ENCODE data around the gene SEC16A.

SEC16A gene

GRCh38 chr9:136411378-136411777 is 71.5 kb downstream of the SEC16A start:
- Histone ChIP-seq H3K9me2 (replicated peaks; ENCODE audit: insufficient read depth, low read length) (no peaks in the 10 kb centered on the region), H2AFZ (ENCODE audit: low read length) (no peak overlapping the region), H3K4me2 (ENCODE audit: low read depth, low read length) (peak overlapping the region; percentile 96), H3K9ac (ENCODE audit: low read length) (peak overlapping the region; percentile 87; the same call in 1 of the 2 replicates), H4K20me1 (ENCODE audit: insufficient read depth, low read length) (no peaks in the 10 kb centered on the region), H3K4me3 (ENCODE audit: low read length) (peak overlapping the region; percentile 86), H3F3A (ENCODE audit: insufficient read depth, low read length) (no peaks in the 10 kb centered on the region), H3K27ac (ENCODE audit: low read length) (no peak overlapping the region), H3K27me3 (replicated peaks; ENCODE audit: insufficient read depth, low read length) (no peaks in the 10 kb centered on the region), H3K4me1 (ENCODE audit: low read length) (peaks cover 14% of the 10 kb centered on the region), H3K79me2 (ENCODE audit: low read length) (peaks cover 62% of the 10 kb centered on the region), H3K36me3 (replicated peaks; ENCODE audit: insufficient read depth, low read length) (0 out of 2 replicates have a peak, but pooled peaks cover 8% of the 10 kb centered on the region), H3K9me3 (replicated peaks; ENCODE audit: insufficient read depth, low read length) (no peaks in the 10 kb centered on the region)
- TF ChIP-seq EZH2phosphoT487 (IDR thresholded peaks at IDR 0.05; ENCODE audit: low read length), result no peak
- TF ChIP-seq CTCF (IDR thresholded peaks at IDR 0.05; ENCODE audit: low read length), result no peak
- no peak for TF ChIP-seq EZH2 (optimal IDR thresholded peaks at IDR 0.05; ENCODE audit: low read depth, low read length)
- no peak for DNase-seq

- Histone ChIP-seq H3K27me3 (replicated peaks; ENCODE audit: insufficient read depth, low read length) (no peaks in the 10 kb centered on the region), H3K36me3 (replicated peaks; ENCODE audit: insufficient read depth, low read length) (0 out of 2 replicates have a peak, but pooled peaks cover 8% of the 10 kb centered on the region), H4K20me1 (ENCODE audit: insufficient read depth, low read length) (no peaks in the 10 kb centered on the region), H3K9me2 (replicated peaks; ENCODE audit: insufficient read depth, low read length) (no peaks in the 10 kb centered on the region), H3K27ac (ENCODE audit: low read length) (peak within 1 kb of the TSS; percentile 28; the same call in 1 of the 2 replicates), H3K4me3 (ENCODE audit: low read length) (peak within 1 kb of the TSS; percentile 86), H3F3A (ENCODE audit: insufficient read depth, low read length) (no peaks in the 10 kb centered on the region), H3K4me2 (ENCODE audit: low read depth, low read length) (peak within 1 kb of the TSS; percentile 96), H3K9me3 (replicated peaks; ENCODE audit: insufficient read depth, low read length) (no peaks in the 10 kb centered on the region), H3K4me1 (ENCODE audit: low read length) (peaks cover 16% of the 10 kb centered on the region), H3K9ac (ENCODE audit: low read length) (peak within 1 kb of the TSS; percentile 87), H2AFZ (ENCODE audit: low read length) (peak within 1 kb of the TSS; percentile 65), H3K79me2 (ENCODE audit: low read length) (peaks cover 62% of the 10 kb centered on the region)
- peak; percentile 94 for DNase-seq
- TF ChIP-seq CTCF (IDR thresholded peaks at IDR 0.05; ENCODE audit: low read length), result no peak
- TF ChIP-seq EZH2phosphoT487 (IDR thresholded peaks at IDR 0.05; ENCODE audit: low read length), result no peak
- no peak for TF ChIP-seq EZH2 (optimal IDR thresholded peaks at IDR 0.05; ENCODE audit: low read depth, low read length)
Measured at GRCh38 chr9:136410500-136411287, 72.1 kb downstream of the SEC16A start, which contains the start of the genes ENTR1 and PMPCA. Gene ENTR1, minus strand, starts transcription at chr9:136410614. Its CDS starts 217 bp downstream, at chr9:136410397. Gene PMPCA, plus strand, starts transcription at chr9:136410658. Its CDS starts 11 bp downstream, at chr9:136410669.

GRCh38 chr9:136409557-136410455 is 73.0 kb downstream of the SEC16A start:
- Histone ChIP-seq H4K20me1 (ENCODE audit: insufficient read depth, low read length) (no peaks in the 10 kb centered on the region), H3K9ac (ENCODE audit: low read length) (peak overlapping the region; percentile 85), H3K4me2 (ENCODE audit: low read depth, low read length) (peak overlapping the region; percentile 86), H3K9me2 (replicated peaks; ENCODE audit: insufficient read depth, low read length) (no peaks in the 10 kb centered on the region), H3K27me3 (replicated peaks; ENCODE audit: insufficient read depth, low read length) (no peaks in the 10 kb centered on the region), H3K36me3 (replicated peaks; ENCODE audit: insufficient read depth, low read length) (0 out of 2 replicates have a peak, but pooled peaks cover 8% of the 10 kb centered on the region), H3K4me1 (ENCODE audit: low read length) (peaks cover 25% of the 10 kb centered on the region), H2AFZ (ENCODE audit: low read length) (peak overlapping the region; percentile 65), H3K27ac (ENCODE audit: low read length) (no peak overlapping the region), H3K4me3 (ENCODE audit: low read length) (peak overlapping the region; percentile 80), H3K79me2 (ENCODE audit: low read length) (peaks cover 62% of the 10 kb centered on the region), H3F3A (ENCODE audit: insufficient read depth, low read length) (0 out of 2 replicates have a peak, but pooled peaks cover 2% of the 10 kb centered on the region), H3K9me3 (replicated peaks; ENCODE audit: insufficient read depth, low read length) (no peaks in the 10 kb centered on the region)
- DNase-seq, result peak; percentile 39
- no peak for TF ChIP-seq EZH2 (optimal IDR thresholded peaks at IDR 0.05; ENCODE audit: low read depth, low read length)
- no peak for TF ChIP-seq CTCF (IDR thresholded peaks at IDR 0.05; ENCODE audit: low read length)
- TF ChIP-seq EZH2phosphoT487 (IDR thresholded peaks at IDR 0.05; ENCODE audit: low read length), result no peak
